A204.1 (cell line): ENCODE results near the gene TMEM267.
"Not testable (repeated sequence)": the region's sequence is repeated elsewhere in the genome, so short reads cannot be mapped to it uniquely, and the experiment has no call there.

Experiments
- FAIRE-seq: peaks from 2 replicates; lab custom pipeline; 2012; peaks lifted over from hg19 to GRCh38; lab: Jason Lieb, UNC

TMEM267 gene

DNA sequence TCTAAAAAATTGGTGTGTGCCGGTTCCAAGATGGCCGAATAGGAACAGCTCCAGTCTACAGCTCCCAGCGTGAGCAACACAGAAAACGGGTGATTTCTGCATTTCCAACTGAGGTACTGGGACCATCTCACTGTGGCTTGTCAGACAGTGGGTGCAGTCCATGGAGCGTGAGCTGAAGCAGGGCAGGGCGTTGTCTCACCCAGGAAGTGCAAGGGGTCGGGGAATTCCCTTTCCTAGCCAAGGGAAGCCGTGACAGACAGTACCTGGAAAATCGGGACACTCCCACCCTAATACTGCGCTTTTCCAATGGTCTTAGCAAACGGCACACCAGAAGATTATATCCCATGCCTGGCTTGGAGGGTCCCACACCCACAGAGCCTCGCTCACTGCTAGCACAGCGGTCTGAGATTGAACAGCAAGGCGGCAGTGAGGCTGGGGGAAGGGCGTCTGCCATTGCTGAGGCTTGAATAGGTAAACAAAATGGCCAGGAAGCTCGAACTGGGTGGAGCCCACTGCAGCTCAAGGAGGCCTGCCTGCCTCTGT is 81.1 kb downstream of the TMEM267 start:
- not testable (repeated sequence) for FAIRE-seq

DNA sequence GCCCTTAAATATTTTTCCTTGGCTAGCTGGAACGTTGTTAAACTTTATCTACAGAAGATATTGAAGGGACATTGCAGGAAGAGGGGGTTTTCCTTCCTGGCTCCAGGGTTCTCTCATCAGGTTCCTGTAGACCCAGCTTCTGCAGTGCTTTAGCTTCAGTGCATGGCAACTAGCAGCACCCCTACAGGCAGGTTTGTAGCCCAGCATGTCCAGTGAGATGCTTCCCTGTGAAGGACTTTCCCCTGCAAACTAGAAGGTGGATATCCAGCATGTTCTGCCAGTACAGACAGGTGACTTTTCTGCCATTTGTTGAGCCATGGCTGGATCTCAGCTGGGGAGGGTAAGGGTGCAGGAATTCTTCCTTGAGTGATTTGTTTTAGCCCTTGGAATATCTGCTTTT is 81.8 kb downstream of the TMEM267 start:
- no peak for FAIRE-seq

DNA sequence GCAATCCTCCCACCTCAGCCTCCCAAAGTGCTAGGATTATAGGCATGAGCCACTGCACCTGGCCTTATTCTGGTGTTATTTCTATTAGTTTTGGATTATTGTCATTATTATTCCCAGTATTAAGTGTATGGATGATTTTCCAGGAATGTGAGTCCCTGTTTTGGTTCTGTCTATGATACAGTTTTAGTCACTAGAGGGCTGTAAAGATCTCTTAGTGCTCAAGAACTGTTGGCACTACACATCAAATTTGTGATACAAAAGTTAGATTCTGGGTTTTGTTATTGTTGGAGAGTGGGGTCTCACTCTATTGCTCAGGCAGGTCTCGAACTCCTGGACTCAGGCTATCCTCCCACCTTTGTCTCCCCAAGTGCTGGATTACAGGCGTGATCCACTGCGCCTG is 83.6 kb downstream of the TMEM267 start:
- FAIRE-seq = no peak

DNA sequence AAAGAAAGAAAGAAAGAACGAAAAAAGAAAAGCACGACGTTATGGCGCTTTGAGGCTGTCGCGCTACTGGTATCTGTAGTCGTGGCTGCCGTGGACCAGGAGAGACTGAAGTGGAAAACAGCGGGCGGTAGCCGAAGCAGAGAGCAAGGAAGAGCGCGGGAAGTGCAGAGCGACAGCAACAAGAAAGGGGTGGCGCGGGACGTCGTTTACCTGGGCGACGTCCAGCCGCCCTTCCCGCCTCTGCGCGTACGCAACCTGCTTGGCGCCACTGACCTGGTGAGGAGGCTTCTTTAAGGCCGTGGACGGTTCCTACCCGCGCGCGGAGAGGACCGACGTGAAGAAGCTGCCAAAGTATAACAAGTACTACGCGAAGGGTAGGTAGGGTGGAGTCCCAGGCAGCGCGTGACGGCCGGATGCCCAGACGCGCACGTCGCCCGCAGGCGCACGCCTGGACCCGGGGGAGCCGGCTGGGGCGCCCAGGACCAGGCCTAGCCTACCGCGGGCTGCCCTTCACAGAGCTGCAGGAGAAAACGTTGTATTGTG is 86.8 kb downstream of the TMEM267 start:
- FAIRE-seq = no peak
